SK-N-SH treated with all-trans-retinoic acid at 6 μM for 48 hours (cell line): ENCODE data around the gene DYNC2I2.

Source experiments
- GLIS3 ChIP-seq: fragments of 250-450 bp; sonication (Bioruptor Pico); IDR thresholded peaks from 2 replicates; pipeline ENCODE4 v1.5.0; 2020; ENCODE audit warnings: mild to moderate bottlenecking, moderate library complexity
- ISL1 ChIP-seq: fragments of 250-450 bp; sonication (Bioruptor Pico); IDR thresholded peaks from 2 replicates; pipeline ENCODE4 v2.1.2; 2022; ENCODE audit warnings: mild to moderate bottlenecking, moderate library complexity
- PATZ1 ChIP-seq: fragments of 250-450 bp; sonication (Bioruptor Pico); IDR thresholded peaks from 2 replicates; pipeline ENCODE4 v1.8.0; 2020; ENCODE audit warnings: mild to moderate bottlenecking, moderate library complexity, borderline replicate concordance
- ZNF8 ChIP-seq: fragments of 450-650 bp; formaldehyde crosslinking; IDR thresholded peaks from 2 replicates; pipeline ENCODE4 v1.5.0; 2020; ENCODE audit warnings: mild to moderate bottlenecking, moderate library complexity
- TF ChIP-seq, protein P1 (sequence below): fragments of 250-450 bp; sonication (Bioruptor Pico); IDR thresholded peaks from 2 replicates; pipeline ENCODE4 v1.5.1; 2020; ENCODE audit warnings: low read depth, mild to moderate bottlenecking, moderate library complexity

DNA sequence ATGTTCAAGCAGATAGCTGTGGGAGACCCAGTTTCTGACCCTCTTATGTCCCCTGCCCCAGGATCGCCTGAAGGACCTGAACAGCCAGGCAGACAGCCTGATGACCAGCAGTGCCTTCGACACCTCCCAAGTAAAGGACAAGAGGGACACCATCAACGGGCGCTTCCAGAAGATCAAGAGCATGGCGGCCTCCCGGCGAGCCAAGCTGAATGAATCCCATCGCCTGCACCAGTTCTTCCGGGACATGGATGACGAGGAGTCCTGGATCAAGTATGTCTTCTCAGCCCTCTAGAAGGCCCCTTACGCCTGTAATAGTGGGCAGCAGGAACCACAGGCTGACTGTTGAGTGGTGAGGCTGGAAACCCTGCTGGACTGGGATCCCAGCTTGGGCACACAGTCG lies 41.1 kb downstream of the DYNC2I2 start:
- TF ChIP-seq ISL1 (no peak), ZNF8 (CRISPR knock-in tag) (no peak), PATZ1 (CRISPR knock-in tag) (no peak), GLIS3 (no peak)
- TF ChIP-seq, protein P1, sequence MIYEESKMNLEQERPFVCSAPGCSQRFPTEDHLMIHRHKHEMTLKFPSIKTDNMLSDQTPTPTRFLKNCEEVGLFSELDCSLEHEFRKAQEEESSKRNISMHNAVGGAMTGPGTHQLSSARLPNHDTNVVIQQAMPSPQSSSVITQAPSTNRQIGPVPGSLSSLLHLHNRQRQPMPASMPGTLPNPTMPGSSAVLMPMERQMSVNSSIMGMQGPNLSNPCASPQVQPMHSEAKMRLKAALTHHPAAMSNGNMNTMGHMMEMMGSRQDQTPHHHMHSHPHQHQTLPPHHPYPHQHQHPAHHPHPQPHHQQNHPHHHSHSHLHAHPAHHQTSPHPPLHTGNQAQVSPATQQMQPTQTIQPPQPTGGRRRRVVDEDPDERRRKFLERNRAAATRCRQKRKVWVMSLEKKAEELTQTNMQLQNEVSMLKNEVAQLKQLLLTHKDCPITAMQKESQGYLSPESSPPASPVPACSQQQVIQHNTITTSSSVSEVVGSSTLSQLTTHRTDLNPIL (CRISPR knock-in tag): no peak
